NT2/D1 (cell line): Measurements from ENCODE around the gene C19orf53.

Experiments used
- YY1 ChIP-seq: IDR thresholded peaks from 2 replicates; pipeline ENCODE4 v1.6.1; 2011; ENCODE audit not compliant: insufficient read length, insufficient read depth
- ZNF274 ChIP-seq: IDR thresholded peaks from 2 replicates; pipeline ENCODE4 v1.6.1; 2011; ENCODE audit warnings: mild to moderate bottlenecking, low read depth, low read length

- TF ChIP-seq YY1 (no peak), ZNF274 (no peak)
These were observed 10.0 kb upstream of the C19orf53 start, which contains the start of gene MRI1 for GRCh38 chr19:13764101-13764807.
